ENCODE data around the gene CYP27A1.

CYP27A1 gene

DNA sequence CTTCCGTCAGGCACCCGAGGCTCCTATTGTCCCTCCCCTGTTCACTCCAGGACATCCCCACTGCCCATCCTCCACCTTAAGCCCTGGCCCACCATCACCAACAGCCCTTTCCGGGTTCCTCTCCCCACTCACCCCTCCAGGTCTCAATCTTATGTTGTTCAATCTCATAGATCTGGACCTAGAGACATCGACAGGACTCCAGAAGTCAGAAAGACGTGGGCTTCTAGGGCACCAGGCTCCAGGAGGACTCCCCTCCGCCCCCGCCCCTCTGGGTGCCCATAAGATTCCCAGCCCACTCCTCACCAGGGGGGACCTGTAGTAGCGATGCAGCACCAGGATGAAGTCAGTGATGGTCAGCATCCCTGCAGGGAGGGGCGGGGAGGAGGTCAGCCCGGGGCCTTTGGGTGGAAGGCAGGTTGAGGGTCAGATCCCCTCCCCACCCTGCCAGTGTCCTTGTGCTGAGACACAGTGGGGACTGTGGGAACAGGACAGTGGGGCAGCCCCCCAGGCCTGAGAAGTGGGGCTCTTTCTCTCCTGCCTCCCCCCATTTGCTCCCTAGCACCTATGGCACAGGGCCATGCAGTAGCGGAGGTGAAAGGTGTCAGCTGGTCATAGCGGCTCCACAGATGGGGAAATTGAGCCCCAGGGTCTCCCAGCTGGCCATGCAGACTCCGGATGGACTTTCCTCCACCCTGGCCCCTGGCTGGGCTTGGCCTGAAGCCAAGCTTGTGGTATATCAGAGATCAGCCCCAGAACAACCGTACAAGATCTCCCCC, 45.9 kb downstream of the CYP27A1 start:
- no peak overlapping the region for H3K4me3 ChIP-seq (replicated peaks; ENCODE audit: low read depth, low read length)
- DNase-seq (ENCODE audit: low read depth) = no peak
- TF ChIP-seq, protein P1, sequence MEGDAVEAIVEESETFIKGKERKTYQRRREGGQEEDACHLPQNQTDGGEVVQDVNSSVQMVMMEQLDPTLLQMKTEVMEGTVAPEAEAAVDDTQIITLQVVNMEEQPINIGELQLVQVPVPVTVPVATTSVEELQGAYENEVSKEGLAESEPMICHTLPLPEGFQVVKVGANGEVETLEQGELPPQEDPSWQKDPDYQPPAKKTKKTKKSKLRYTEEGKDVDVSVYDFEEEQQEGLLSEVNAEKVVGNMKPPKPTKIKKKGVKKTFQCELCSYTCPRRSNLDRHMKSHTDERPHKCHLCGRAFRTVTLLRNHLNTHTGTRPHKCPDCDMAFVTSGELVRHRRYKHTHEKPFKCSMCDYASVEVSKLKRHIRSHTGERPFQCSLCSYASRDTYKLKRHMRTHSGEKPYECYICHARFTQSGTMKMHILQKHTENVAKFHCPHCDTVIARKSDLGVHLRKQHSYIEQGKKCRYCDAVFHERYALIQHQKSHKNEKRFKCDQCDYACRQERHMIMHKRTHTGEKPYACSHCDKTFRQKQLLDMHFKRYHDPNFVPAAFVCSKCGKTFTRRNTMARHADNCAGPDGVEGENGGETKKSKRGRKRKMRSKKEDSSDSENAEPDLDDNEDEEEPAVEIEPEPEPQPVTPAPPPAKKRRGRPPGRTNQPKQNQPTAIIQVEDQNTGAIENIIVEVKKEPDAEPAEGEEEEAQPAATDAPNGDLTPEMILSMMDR (IDR thresholded peaks at IDR 0.05; ENCODE audit: low read length, missing control alignments) = no peak

DNA sequence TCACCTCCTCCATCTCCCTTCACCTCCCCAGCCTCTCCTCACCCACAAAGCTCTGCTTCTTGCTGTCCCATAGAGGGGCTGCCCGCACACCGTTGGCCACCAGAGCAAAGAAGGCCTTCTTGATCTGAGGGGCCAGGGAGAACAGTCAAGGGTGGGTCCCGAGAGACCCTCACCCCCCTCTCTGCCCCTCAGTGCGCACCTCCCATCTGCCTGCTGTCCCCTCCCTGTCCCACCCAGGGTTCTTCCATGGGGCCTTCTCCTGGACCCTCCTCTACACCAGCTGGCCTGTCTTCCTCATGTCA, 46.5 kb downstream of the CYP27A1 start:
- TF ChIP-seq, protein P1 (IDR thresholded peaks at IDR 0.05; ENCODE audit: low read length, missing control alignments) = no peak
- DNase-seq (ENCODE audit: low read depth) = no peak
- H3K4me3 ChIP-seq (replicated peaks; ENCODE audit: low read depth, low read length) = no peak overlapping the region

DNA sequence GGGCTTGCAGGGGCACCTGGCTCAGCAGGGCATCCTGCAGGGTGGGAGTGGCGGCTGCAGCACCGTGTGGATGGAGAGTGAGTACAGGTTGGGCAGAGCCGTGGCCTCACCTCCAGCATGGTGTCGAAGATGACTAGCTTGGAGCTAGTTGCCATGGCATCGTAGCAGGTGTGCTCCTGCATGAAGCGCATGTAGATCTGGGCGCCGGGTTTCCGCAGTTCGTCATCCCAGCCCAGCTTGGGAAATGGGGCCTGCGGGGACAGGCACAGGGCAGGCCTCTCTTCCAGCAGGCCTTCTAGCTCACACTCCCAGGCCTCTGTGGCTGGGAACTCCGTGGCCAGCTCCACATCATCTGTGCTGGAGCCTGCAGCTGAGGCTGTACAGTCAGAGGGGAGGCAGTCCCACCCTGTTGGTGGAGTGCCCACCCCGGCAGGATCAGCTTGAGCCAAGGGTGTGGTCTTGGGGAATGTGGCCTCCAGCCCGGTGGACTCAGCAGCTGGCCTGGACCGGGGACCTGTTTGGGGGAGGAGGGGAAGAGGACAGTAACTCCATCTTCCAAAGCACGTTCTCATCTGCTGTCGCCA, 48.0 kb downstream of the CYP27A1 start:
- no peak overlapping the region for H3K4me3 ChIP-seq (replicated peaks; ENCODE audit: low read depth, low read length)
- no peak for DNase-seq (ENCODE audit: low read depth)
- TF ChIP-seq, protein P1 (IDR thresholded peaks at IDR 0.05; ENCODE audit: low read length, missing control alignments) = no peak

DNA sequence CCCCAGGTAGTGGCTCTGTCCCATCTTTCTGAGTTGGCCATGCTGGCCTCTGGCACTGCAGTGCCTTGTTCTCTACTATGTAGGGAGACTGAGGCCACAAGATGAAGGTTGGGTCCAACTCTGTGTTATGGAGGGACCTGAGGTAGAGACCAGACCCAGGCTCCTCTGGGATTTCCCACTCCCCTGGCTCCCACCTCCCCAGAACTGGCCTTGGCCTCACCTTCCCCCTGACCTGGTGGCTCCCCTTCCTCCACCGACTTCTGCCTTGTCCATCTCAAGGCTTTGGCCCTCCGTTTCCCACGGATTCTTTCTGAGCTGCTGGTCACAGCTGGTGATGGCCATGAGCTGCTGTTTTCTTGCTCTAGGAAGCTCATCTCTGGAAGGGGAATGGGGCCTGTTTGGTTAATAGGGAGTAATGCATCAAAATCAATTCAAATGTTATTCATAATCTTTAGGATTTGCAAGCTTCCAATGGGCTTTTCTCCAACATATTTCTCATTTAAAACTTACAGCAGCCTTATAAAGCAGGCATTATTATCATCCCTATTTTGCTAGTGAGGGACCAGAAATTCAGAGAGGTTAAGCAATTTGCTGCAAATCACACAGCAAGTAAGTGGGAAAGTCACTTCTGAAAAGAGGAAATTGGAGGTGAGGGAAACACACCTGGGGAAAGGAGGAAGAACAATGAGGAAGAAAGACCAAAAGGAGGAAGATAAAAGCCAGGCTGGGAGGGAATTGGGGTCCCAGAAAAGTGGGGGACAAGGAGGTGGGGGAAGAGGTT, 48.8 kb downstream of the CYP27A1 start:
- no peak overlapping the region for H3K4me3 ChIP-seq (replicated peaks; ENCODE audit: low read depth, low read length)
- no peak for DNase-seq (ENCODE audit: low read depth)
- TF ChIP-seq, protein P1 (IDR thresholded peaks at IDR 0.05; ENCODE audit: low read length, missing control alignments) = no peak

DNA sequence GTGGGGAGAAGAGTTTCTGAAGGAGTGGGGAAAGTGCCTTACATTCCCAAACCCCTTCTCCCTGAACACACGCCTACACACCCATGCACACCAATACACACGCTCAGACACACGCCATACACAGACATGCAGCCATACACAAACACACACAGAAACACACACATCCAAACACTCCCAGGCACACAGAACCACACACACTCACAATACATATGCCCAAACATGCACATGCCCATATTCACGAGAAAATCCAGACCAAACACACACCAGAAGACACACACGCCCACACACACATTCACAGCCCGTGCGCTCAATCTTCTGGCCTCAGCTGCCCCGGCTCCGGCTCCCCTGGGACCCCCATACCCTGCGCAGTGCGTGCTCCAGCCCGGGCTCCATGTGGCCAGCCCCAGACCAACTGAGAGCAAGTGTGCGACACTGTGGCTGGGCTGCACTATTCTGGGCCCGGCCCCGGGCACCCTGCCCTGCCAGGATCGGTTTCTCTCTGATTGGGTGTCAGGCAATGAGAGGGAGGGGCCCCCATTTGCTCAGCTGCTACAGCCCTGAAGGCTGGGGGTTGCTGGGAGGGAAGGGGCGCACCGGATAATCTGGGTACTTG, 49.5 kb downstream of the CYP27A1 start, which contains the start of gene PRKAG3:
Gene PRKAG3, minus strand, starts transcription at position 426 of the 613 bp plus-strand sequence.
- H3K4me3 ChIP-seq (replicated peaks; ENCODE audit: low read depth, low read length) = no peak within 1 kb of the TSS
- TF ChIP-seq, protein P1 (IDR thresholded peaks at IDR 0.05; ENCODE audit: low read length, missing control alignments) = no peak
- no peak for DNase-seq (ENCODE audit: low read depth)

DNA sequence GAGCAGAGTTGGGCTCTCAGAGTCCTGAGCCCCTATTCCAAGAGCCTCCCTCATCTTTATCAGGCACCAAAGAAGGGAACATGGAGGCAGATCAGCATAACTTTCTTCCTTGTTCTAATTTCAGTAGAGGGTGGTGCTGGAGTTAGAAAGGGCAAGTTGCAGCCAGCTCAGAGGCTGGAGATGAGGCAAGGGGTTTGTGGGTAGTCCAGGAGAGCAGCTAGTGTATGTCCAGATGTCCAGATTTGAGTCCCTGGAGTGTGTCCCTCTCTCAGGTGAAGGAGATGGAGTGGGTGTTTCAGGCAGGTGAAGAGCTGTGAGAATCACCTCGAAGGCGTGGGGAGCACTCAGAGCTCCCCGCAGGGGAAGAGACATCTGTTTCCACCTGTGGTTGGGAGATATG, 50.1 kb downstream of the CYP27A1 start:
- H3K4me3 ChIP-seq (replicated peaks; ENCODE audit: low read depth, low read length) = no peak overlapping the region
- no peak for DNase-seq (ENCODE audit: low read depth)
- TF ChIP-seq, protein P1 (IDR thresholded peaks at IDR 0.05; ENCODE audit: low read length, missing control alignments) = no peak

Measured in fibroblast of pulmonary artery (primary cell).